MG63 (cell line): Measurements from ENCODE around the gene CADPS. TPM values are rescaled to one million over a fixed set of nuclear protein-coding genes. Genes with fewer than 3 reads are reported as not detected.

ENCODE experiments used
- DNase-seq: peaks from one replicate; pipeline ENCODE4 v3.0.0-alpha.2; 2020
- H3K27me3 ChIP-seq: fragments of 250-450 bp; sonication (Bioruptor Pico); 2 replicates; pipeline ENCODE4 v1.5.1; 2020; ENCODE audit warnings: mild to moderate bottlenecking, moderate library complexity
- H3K36me3 ChIP-seq: fragments of 250-450 bp; sonication (Bioruptor Pico); 2 replicates; pipeline ENCODE4 v1.5.1; 2020; ENCODE audit warnings: mild to moderate bottlenecking, moderate library complexity
- H3K4me3 ChIP-seq: fragments of 250-450 bp; sonication (Bioruptor Pico); 2 replicates; pipeline ENCODE4 v1.5.1; 2020; ENCODE audit warnings: mild to moderate bottlenecking, moderate library complexity
- H3K9me3 ChIP-seq: fragments of 250-450 bp; sonication (Bioruptor Pico); 2 replicates; pipeline ENCODE4 v1.5.1; 2020; ENCODE audit warnings: mild to moderate bottlenecking, moderate library complexity
- total RNA-seq: library from RNA; depleted of rRNA; stranded (reverse); fragments of >200 nt; shearing (Covaris generic); gene quantifications from 2 replicates; pipeline ENCODE4 v1.2.3, GENCODE V29; 2014; ENCODE audit warnings: low replicate concordance

Gene CADPS
- total RNA-seq, 1 experiment from 2014 or later, result 0.07 TPM

GRCh38 chr3:62884096-62884870, 9.1 kb upstream of the CADPS start:
- DNase-seq, result no peak
- Histone ChIP-seq H3K27me3 (no peaks in the 10 kb centered on the region), H3K4me3 (no peak overlapping the region)

GRCh38 chr3:62882676-62883200, 7.5 kb upstream of the CADPS start:
- DNase-seq, result peak; percentile 0
- Histone ChIP-seq H3K4me3 (no peak overlapping the region), H3K9me3 (no peaks in the 10 kb centered on the region), H3K27me3 (no peaks in the 10 kb centered on the region), H3K36me3 (no peaks in the 10 kb centered on the region)

More at GRCh38 chr3:62884096-62884870, 9.1 kb upstream of the CADPS start:
- Histone ChIP-seq H3K36me3 (no peaks in the 10 kb centered on the region), H3K9me3 (no peaks in the 10 kb centered on the region)

- H3K9me3 ChIP-seq, result no peaks in the 10 kb centered on the region
- no peak overlapping the region for H3K4me3 ChIP-seq
- H3K27me3 ChIP-seq, result peaks cover 11% of the 10 kb centered on the region
- peak; percentile 11 for DNase-seq
- no peaks in the 10 kb centered on the region for H3K36me3 ChIP-seq
Measured at GRCh38 chr3:62876064-62876463, 848 bp upstream of the CADPS start.

GRCh38 chr3:62875558-62876002, 364 bp upstream of the CADPS start:
- H3K27me3 ChIP-seq, result peaks cover 11% of the 10 kb centered on the region
- DNase-seq, result no peak
- no peaks in the 10 kb centered on the region for H3K36me3 ChIP-seq
- no peaks in the 10 kb centered on the region for H3K9me3 ChIP-seq
- no peak overlapping the region for H3K4me3 ChIP-seq

GRCh38 chr3:62873761-62874710, 1.2 kb downstream of the CADPS start:
- H3K4me3 ChIP-seq, result peak overlapping the region; percentile 33
- peak; percentile 25 for DNase-seq
- peaks cover 11% of the 10 kb centered on the region for H3K27me3 ChIP-seq

GRCh38 chr3:62873451-62873760, 1.8 kb downstream of the CADPS start:
- Histone ChIP-seq H3K27me3 (peaks cover 11% of the 10 kb centered on the region), H3K9me3 (no peaks in the 10 kb centered on the region), H3K36me3 (no peaks in the 10 kb centered on the region), H3K4me3 (peak overlapping the region; percentile 33; the same call in 1 of the 2 replicates)
- no peak for DNase-seq

More at GRCh38 chr3:62873761-62874710, 1.2 kb downstream of the CADPS start:
- Histone ChIP-seq H3K9me3 (no peaks in the 10 kb centered on the region), H3K36me3 (no peaks in the 10 kb centered on the region)

GRCh38 chr3:62872318-62872717, 2.9 kb downstream of the CADPS start:
- no peak overlapping the region for H3K4me3 ChIP-seq
- no peaks in the 10 kb centered on the region for H3K36me3 ChIP-seq
- no peaks in the 10 kb centered on the region for H3K9me3 ChIP-seq
- DNase-seq, result no peak
- peaks cover 11% of the 10 kb centered on the region for H3K27me3 ChIP-seq

- Histone ChIP-seq H3K36me3 (no peaks in the 10 kb centered on the region), H3K27me3 (peaks cover 7% of the 10 kb centered on the region), H3K9me3 (no peaks in the 10 kb centered on the region), H3K4me3 (no peak overlapping the region)
- no peak for DNase-seq
Measured at GRCh38 chr3:62870321-62870720, 4.9 kb downstream of the CADPS start.

GRCh38 chr3:62863648-62864047, 11.6 kb downstream of the CADPS start:
- no peaks in the 10 kb centered on the region for H3K36me3 ChIP-seq
- no peak overlapping the region for H3K4me3 ChIP-seq
- no peaks in the 10 kb centered on the region for H3K9me3 ChIP-seq
- no peaks in the 10 kb centered on the region; the same call in 1 of the 2 replicates for H3K27me3 ChIP-seq
- no peak for DNase-seq

GRCh38 chr3:62859203-62859791, 15.9 kb downstream of the CADPS start:
- no peaks in the 10 kb centered on the region for H3K36me3 ChIP-seq
- no peaks in the 10 kb centered on the region for H3K27me3 ChIP-seq
- H3K9me3 ChIP-seq, result no peaks in the 10 kb centered on the region
- no peak for DNase-seq
- H3K4me3 ChIP-seq, result no peak overlapping the region

- no peaks in the 10 kb centered on the region for H3K36me3 ChIP-seq
- H3K9me3 ChIP-seq, result no peaks in the 10 kb centered on the region
- no peak overlapping the region for H3K4me3 ChIP-seq
- no peak for DNase-seq
- H3K27me3 ChIP-seq, result no peaks in the 10 kb centered on the region
Measured at GRCh38 chr3:62845996-62846395, 29.2 kb downstream of the CADPS start.

GRCh38 chr3:62843508-62843907, 31.7 kb downstream of the CADPS start:
- no peaks in the 10 kb centered on the region for H3K36me3 ChIP-seq
- DNase-seq, result no peak
- H3K4me3 ChIP-seq, result no peak overlapping the region
- no peaks in the 10 kb centered on the region for H3K27me3 ChIP-seq
- H3K9me3 ChIP-seq, result no peaks in the 10 kb centered on the region

- Histone ChIP-seq H3K36me3 (no peaks in the 10 kb centered on the region), H3K9me3 (no peaks in the 10 kb centered on the region), H3K27me3 (no peaks in the 10 kb centered on the region), H3K4me3 (no peak overlapping the region)
- no peak for DNase-seq
Measured at GRCh38 chr3:62839748-62840147, 35.5 kb downstream of the CADPS start.

GRCh38 chr3:62837145-62837787, 38.0 kb downstream of the CADPS start:
- no peaks in the 10 kb centered on the region for H3K27me3 ChIP-seq
- H3K36me3 ChIP-seq, result no peaks in the 10 kb centered on the region
- no peak overlapping the region for H3K4me3 ChIP-seq
- no peaks in the 10 kb centered on the region for H3K9me3 ChIP-seq
- DNase-seq, result no peak

- DNase-seq, result no peak
- H3K27me3 ChIP-seq, result no peaks in the 10 kb centered on the region
- no peak overlapping the region for H3K4me3 ChIP-seq
- H3K9me3 ChIP-seq, result no peaks in the 10 kb centered on the region
- no peaks in the 10 kb centered on the region for H3K36me3 ChIP-seq
Measured at GRCh38 chr3:62835554-62836236, 39.5 kb downstream of the CADPS start.

GRCh38 chr3:62833538-62833937, 41.7 kb downstream of the CADPS start:
- H3K4me3 ChIP-seq, result no peak overlapping the region
- DNase-seq, result no peak
- H3K9me3 ChIP-seq, result no peaks in the 10 kb centered on the region
- H3K27me3 ChIP-seq, result no peaks in the 10 kb centered on the region
- no peaks in the 10 kb centered on the region for H3K36me3 ChIP-seq
